Stomach (tissue), 9 donors: Measurements from ENCODE around the gene DHFR. TPM values are rescaled to one million over a fixed set of nuclear protein-coding genes. Genes with fewer than 3 reads are reported as not detected.
"Not testable (repeated sequence)": the region's sequence is repeated elsewhere in the genome, so short reads cannot be mapped to it uniquely, and the experiment has no call there.

Source experiments
- DNase-seq, 2 donors: peaks; one replicate each; pipeline versions ENCODE4 v3.0.0 to v3.0.0-alpha.2; 2013 to 2019
- H3K27ac ChIP-seq, 5 donors: fragments of 200-600 bp in 4 of 5; sonication (generic) in 4 of 5; one replicate each; pipeline ENCODE4 v1.5.1; 2013 to 2019; ENCODE audit warnings: mild to moderate bottlenecking in 1 of 5, moderate library complexity in 1 of 5
- H3K27me3 ChIP-seq, 3 donors: fragments of 200-600 bp; sonication (generic); one replicate each; pipeline ENCODE4 v1.5.1; 2017 to 2019; ENCODE audit warnings: mixed run types in 1 of 3
- H3K36me3 ChIP-seq, 4 donors: fragments of 200-600 bp; sonication (generic); 1 replicate in 3 of 4; 2 replicates in 1 of 4; pipeline ENCODE4 v1.5.1; 2016 to 2019
- H3K4me1 ChIP-seq, 4 donors: fragments of 200-600 bp; sonication (generic); one replicate each; pipeline ENCODE4 v1.5.1; 2016 to 2019
- H3K4me3 ChIP-seq, 4 donors: fragments of 200-600 bp; sonication (generic) in 3 of 4; one replicate each; pipeline ENCODE4 v1.5.1; 2016 to 2019; ENCODE audit warnings: mild to moderate bottlenecking in 1 of 4
- H3K9me3 ChIP-seq, 4 donors: fragments of 200-600 bp; sonication (generic); one replicate each; pipeline ENCODE4 v1.5.1; 2016 to 2019
- CTCF ChIP-seq, 7 experiments: fragments of 450-650 bp in 4 of 7; fragments of 200-600 bp in 3 of 7; sonication (generic) in 3 of 7; IDR thresholded peaks; one replicate each; pipeline ENCODE4 v1.5.1; 2016 to 2019; ENCODE audit warnings: antibody characterized with exemption in 7 of 7, control low read depth in 2 of 7, mild to moderate bottlenecking in 1 of 7
- EP300 ChIP-seq: sonication (generic); formaldehyde crosslinking; IDR thresholded peaks from one replicate; pipeline ENCODE4 v1.6.1; 2017; ENCODE audit warnings: antibody characterized with exemption
- POLR2A ChIP-seq, 4 donors: fragments of 450-650 bp; IDR thresholded peaks; one replicate each; pipeline ENCODE4 v1.6.1; 2016; ENCODE audit warnings: antibody characterized with exemption in 4 of 4, control low read depth in 2 of 4, mild to moderate bottlenecking in 1 of 4, moderate library complexity in 1 of 4
- POLR2AphosphoS5 ChIP-seq, 3 donors: sonication (generic); formaldehyde crosslinking; IDR thresholded peaks; one replicate each; pipeline ENCODE4 v1.6.1; 2016; ENCODE audit warnings: antibody characterized with exemption in 3 of 3
- WGBS, 5 donors: extraction: QIAGEN DNeasy Blood & Tissue Kit in 3 of 5; methylation state at CpG; one replicate each; pipeline versions ENCODE4 v1.1.5 to v1.1.7; 2013 to 2018; 5-methylcytosine and 5-hydroxymethylcytosine counted together
- intact Hi-C: fragments of 100-400 bp; cut with DNase I; formaldehyde crosslinking; loops from one replicate; pipeline ENCODE4 v1.15.1; 2023; ENCODE audit warnings: low total_unique reads
- polyA plus RNA-seq, 3 donors: library from polyadenylated mRNA; stranded (reverse); fragments of 200-250 nt; gene quantifications; one replicate each; pipeline ENCODE4 v1.2.3, GENCODE V29; 2013
- total RNA-seq, 5 donors: library from RNA; depleted of rRNA; stranded (reverse); fragments of >200 nt; gene quantifications; one replicate each; pipeline versions ENCODE4 v1.1.0 to v1.2.3, GENCODE V29; 2014 to 2016
- donor health status: healthy with polysubstance abuse.
- donor health status: Bipolar disorder and iron deficiency.
- donor health status: healthy.

DHFR gene
- total and polyA plus RNA-seq, 8 donors, result 2.8 to 16.7 (median 6.8) TPM

DNA sequence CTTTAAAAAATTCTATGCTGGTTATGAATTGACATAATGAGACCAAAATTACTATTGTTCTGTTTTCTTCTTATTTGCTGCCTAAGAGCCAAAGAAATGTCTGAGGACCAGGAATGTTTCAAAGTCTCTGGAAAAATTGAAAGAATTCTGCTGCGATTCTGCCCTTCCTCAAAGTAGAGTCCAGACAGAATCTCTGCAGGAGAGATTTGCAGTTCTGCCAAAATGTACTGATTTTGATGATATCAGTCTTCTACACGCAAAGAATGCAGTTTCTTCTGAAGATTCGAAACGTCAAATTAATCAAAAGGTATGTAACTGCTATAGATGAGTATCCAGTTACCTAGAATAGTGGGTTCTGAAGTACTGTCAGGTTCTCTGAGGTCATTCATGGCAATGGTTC, 10.3 kb upstream of the DHFR start:
- intact Hi-C loops, result loop anchor here (10.0 kb wide), 1 partner anchor 170 kb away; no protein-coding TSS in a partner anchor
- Histone ChIP-seq H3K4me3 (no peak overlapping the region), H3K27ac (no peak overlapping the region), H3K36me3 (peaks cover 0 to 79% (median 71%) of the 10 kb centered on the region in 4 donors), H3K4me1 (peaks cover 0 to 7% (median 3%) of the 10 kb centered on the region in 4 donors), H3K27me3 (no peaks in the 10 kb centered on the region), H3K9me3 (no peaks in the 10 kb centered on the region)
- no peak for DNase-seq
- TF ChIP-seq EP300, result no peak
- TF ChIP-seq CTCF (IDR thresholded peaks at IDR 0.05), result no peak
- TF ChIP-seq POLR2AphosphoS5 (IDR thresholded peaks at IDR 0.05), result no peak
- TF ChIP-seq POLR2A (IDR thresholded peaks at IDR 0.05), result no peak
- 90 to 97% (median 92%) methylated on average over 4 of the region's 4 CpGs for WGBS, 5 donors

DNA sequence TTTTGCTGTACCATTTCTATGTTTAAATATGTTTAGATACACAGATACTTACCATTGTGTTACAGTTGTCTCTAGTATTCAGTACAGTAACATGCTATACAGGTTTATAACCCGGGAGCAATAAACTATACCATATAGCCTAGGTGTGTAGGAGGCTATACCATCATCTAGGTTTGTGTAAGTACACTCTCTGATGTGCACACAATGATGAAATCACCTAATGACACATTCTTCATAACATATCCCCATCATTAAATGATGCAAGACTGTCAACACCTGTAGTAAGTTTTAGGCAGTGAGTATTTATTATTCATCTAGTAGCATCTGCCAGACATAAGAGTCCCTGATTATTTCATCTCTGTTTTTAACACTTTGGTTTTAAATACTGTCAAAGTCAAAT, 7.3 kb upstream of the DHFR start:
- TF ChIP-seq POLR2AphosphoS5 (IDR thresholded peaks at IDR 0.05) (no peak), CTCF (IDR thresholded peaks at IDR 0.05) (no peak), EP300 (no peak), POLR2A (IDR thresholded peaks at IDR 0.05) (no peak)
- Histone ChIP-seq H3K27me3 (no peaks in the 10 kb centered on the region), H3K27ac (no peak overlapping the region), H3K36me3 (peaks cover 4 to 94% (median 83%) of the 10 kb centered on the region in 4 donors), H3K4me3 (no peak overlapping the region), H3K4me1 (peaks cover 0 to 6% (median 0%) of the 10 kb centered on the region in 4 donors), H3K9me3 (no peaks in the 10 kb centered on the region)
- intact Hi-C loops, result loop anchor here (10.0 kb wide), 1 partner anchor 167 kb away; no protein-coding TSS in a partner anchor
- no peak for DNase-seq
- 0 to 100% (median 93%) methylated on average over 1 of the region's 1 CpG for WGBS, 5 donors

DNA sequence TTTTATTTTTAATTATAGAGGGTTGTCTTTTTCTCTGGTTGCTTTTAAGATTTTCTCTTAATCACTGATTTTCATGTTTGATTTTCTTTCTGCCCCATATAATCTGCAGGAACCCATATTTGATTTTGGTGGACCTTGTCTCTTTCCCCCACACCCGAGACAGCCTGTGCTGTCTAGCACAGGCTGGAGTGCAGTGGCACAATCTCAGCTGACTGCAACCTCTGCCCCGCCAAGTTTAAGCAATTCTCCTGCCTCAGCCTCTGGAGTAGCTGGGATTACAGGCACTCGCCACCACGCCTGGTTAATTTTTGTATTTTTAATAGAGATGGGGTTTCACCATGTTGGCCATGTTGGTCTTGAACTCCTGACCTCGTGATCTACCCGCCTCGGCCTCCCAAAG, 5.9 kb upstream of the DHFR start:
- H3K4me3 ChIP-seq, H3K9me3 ChIP-seq, H3K27me3 ChIP-seq, DNase-seq, H3K27ac ChIP-seq: not testable (repeated sequence)
- intact Hi-C loops, result loop anchor here (10.0 kb wide), 1 partner anchor 166 kb away; no protein-coding TSS in a partner anchor
- Histone ChIP-seq H3K4me1 (peaks cover 1 to 13% (median 5%) of the 10 kb centered on the region in 4 donors), H3K36me3 (peaks cover 4 to 88% (median 77%) of the 10 kb centered on the region in 4 donors)
- 82 to 98% (median 95%) methylated on average over 7 of the region's 7 CpGs for WGBS, 5 donors

- Histone ChIP-seq H3K9me3 (no peaks in the 10 kb centered on the region), H3K27ac (no peak overlapping the region), H3K4me1 (peaks cover 7 to 21% (median 12%) of the 10 kb centered on the region in 4 donors), H3K36me3 (peaks cover 4 to 74% (median 66%) of the 10 kb centered on the region in 4 donors), H3K27me3 (no peaks in the 10 kb centered on the region), H3K4me3 (no peak overlapping the region)
- no peak for DNase-seq
- WGBS, 5 donors, result 91 to 92% (median 91%) methylated on average over 5 of the region's 5 CpGs
- intact Hi-C loops, result no loop called here
- no peak for TF ChIP-seq CTCF (IDR thresholded peaks at IDR 0.05)
- no peak for TF ChIP-seq POLR2AphosphoS5 (IDR thresholded peaks at IDR 0.05)
- TF ChIP-seq POLR2A (IDR thresholded peaks at IDR 0.05), result no peak
- TF ChIP-seq EP300, result no peak
Observed at GRCh38 chr5:80659106-80659505, 4.3 kb upstream of the DHFR start.

GRCh38 chr5:80656425-80656824, 1.6 kb upstream of the DHFR start:
- peaks cover 4 to 52% (median 48%) of the 10 kb centered on the region in 4 donors for H3K36me3 ChIP-seq
- peaks cover 11 to 30% (median 18%) of the 10 kb centered on the region in 4 donors for H3K4me1 ChIP-seq
- H3K27me3 ChIP-seq, result no peaks in the 10 kb centered on the region
- H3K4me3 ChIP-seq, result no peak overlapping the region
- TF ChIP-seq CTCF (IDR thresholded peaks at IDR 0.05) (no peak), POLR2AphosphoS5 (IDR thresholded peaks at IDR 0.05) (no peak), EP300 (no peak), POLR2A (IDR thresholded peaks at IDR 0.05) (no peak)
- H3K27ac ChIP-seq, result no peak overlapping the region
- intact Hi-C loops, result no loop called here
- 0 to 93% (median 58%) methylated on average over 1 of the region's 1 CpG for WGBS, 5 donors
- DNase-seq, result no peak
- H3K9me3 ChIP-seq, result no peaks in the 10 kb centered on the region
